ENCODE data around the gene TMEM59L.

DNA sequence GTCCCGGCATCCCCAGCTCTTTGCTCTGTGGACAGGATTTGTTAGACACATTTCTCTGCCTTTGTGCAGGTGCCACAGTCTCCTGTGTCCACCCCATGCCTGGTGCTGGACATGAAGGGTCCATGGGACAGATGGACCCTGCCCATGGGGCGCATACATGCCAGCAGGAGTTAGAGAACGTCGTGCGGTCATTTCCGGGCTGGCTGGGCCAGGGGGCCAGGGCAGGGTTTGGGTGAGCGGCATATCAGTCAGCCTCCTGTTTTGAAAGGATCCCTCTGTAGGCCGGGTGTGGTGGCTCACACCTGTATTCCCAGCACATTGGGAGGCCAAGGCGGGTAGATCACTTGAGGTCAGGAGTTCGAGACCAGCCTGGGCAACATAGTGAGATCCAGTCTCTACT lies 35.1 kb downstream of the TMEM59L start:
- TF ChIP-seq POLR2A (IDR thresholded peaks at IDR 0.05; ENCODE audit: low read length), result no peak
- no peak for TF ChIP-seq GATA1 (IDR thresholded peaks at IDR 0.05; ENCODE audit: low read depth, low read length)

Measured in erythroblast (primary cell).